Calu3 (cell line): ENCODE measurements around the gene CAV1. TPM values are rescaled to one million over a fixed set of nuclear protein-coding genes. Genes with fewer than 3 reads are reported as not detected.

ENCODE experiments used
- BruUV-seq: library from RNA; stranded (reverse); fragments of 400-500 nt; replicated peaks from 2 replicates; lab custom pipeline; 2021; lab: Mats Ljungman, UMichigan
- CTCF ChIA-PET: fragments of 300-600 bp; sonication (Branson Sonifier 250); formaldehyde crosslinking; loops from one replicate; lab custom pipeline; 2022; ENCODE audit warnings: antibody characterized with exemption; lab: Charles Lee
- DNase-seq: peaks from one replicate; pipeline ENCODE4 v3.0.0; 2022
- H3K27ac Mint-ChIP-seq: one replicate; pipeline ENCODE4 v1.8.0; 2022; ENCODE audit warnings: mixed read lengths; ENCODE audit not compliant: unreplicated experiment
- H3K27me3 Mint-ChIP-seq: one replicate; pipeline ENCODE4 v1.8.0; 2022; ENCODE audit warnings: mixed read lengths; ENCODE audit not compliant: unreplicated experiment
- H3K36me3 Mint-ChIP-seq: one replicate; pipeline ENCODE4 v1.8.0; 2022; ENCODE audit warnings: mild to moderate bottlenecking, moderate library complexity, mixed read lengths; ENCODE audit not compliant: insufficient read depth, unreplicated experiment
- H3K4me1 Mint-ChIP-seq: one replicate; pipeline ENCODE4 v1.8.0; 2022; ENCODE audit warnings: mild to moderate bottlenecking, low read depth, mixed read lengths; ENCODE audit not compliant: unreplicated experiment
- H3K4me3 Mint-ChIP-seq: one replicate; pipeline ENCODE4 v1.8.0; 2022; ENCODE audit warnings: mild to moderate bottlenecking, low read depth, moderate library complexity, mixed read lengths; ENCODE audit not compliant: unreplicated experiment
- H3K9me3 Mint-ChIP-seq: one replicate; pipeline ENCODE4 v1.8.0; 2022; ENCODE audit warnings: low read depth, mixed read lengths; ENCODE audit not compliant: unreplicated experiment
- CTCF ChIP-seq: fragments of 200-600 bp; IDR thresholded peaks from one replicate; pipeline ENCODE4 v1.8.0; 2022; ENCODE audit warnings: antibody characterized with exemption; ENCODE audit not compliant: unreplicated experiment
- intact Hi-C: fragments of 100-400 bp; cut with micrococcal nuclease; formaldehyde crosslinking; loops from one replicate; pipeline ENCODE4 v1.10.0; 2022; ENCODE audit not compliant: unreplicated experiment
- total RNA-seq: library from RNA; stranded (reverse); gene quantifications from 2 replicates; pipeline ENCODE4 v1.2.3, GENCODE V29; 2022

The CAV1 gene
- total RNA-seq, 1 experiment from 2014 or later = 15.9 TPM

GRCh38 chr7:116528008-116528789 lies 3.4 kb downstream of the CAV1 start:
- H3K36me3 Mint-ChIP-seq = peaks cover 26% of the 10 kb centered on the region
- no peak for DNase-seq
- H3K9me3 Mint-ChIP-seq = no peaks in the 10 kb centered on the region
- H3K27ac Mint-ChIP-seq = no peak overlapping the region
- TF ChIP-seq CTCF = no peak
- intact Hi-C loops = loop anchor here (5.0 to 10.0 kb wide), 5 partner anchors 44 to 277 kb away; no protein-coding TSS in a partner anchor
- BruUV-seq = no TSS peak
- H3K4me1 Mint-ChIP-seq = peaks cover 38% of the 10 kb centered on the region
- H3K4me3 Mint-ChIP-seq = no peak overlapping the region
- no peaks in the 10 kb centered on the region for H3K27me3 Mint-ChIP-seq
- CTCF ChIA-PET = interaction anchor here (0.6 kb wide), 1 partner anchor 274 kb away, joined by 7 read pairs; no protein-coding TSS in a partner anchor

GRCh38 chr7:116529250-116529649 lies 4.4 kb downstream of the CAV1 start:
- TF ChIP-seq CTCF = no peak
- intact Hi-C loops = loop anchor here (5.0 to 10.0 kb wide), 5 partner anchors 43 to 276 kb away; no protein-coding TSS in a partner anchor
- BruUV-seq = no TSS peak
- Mint-ChIP-seq H3K4me1 (peaks cover 30% of the 10 kb centered on the region), H3K27me3 (no peaks in the 10 kb centered on the region), H3K9me3 (no peaks in the 10 kb centered on the region), H3K27ac (no peak overlapping the region), H3K4me3 (no peak overlapping the region), H3K36me3 (peaks cover 26% of the 10 kb centered on the region)
- CTCF ChIA-PET = no interaction called here
- DNase-seq = no peak

- CTCF ChIA-PET = interaction anchor here (0.6 kb wide), 1 partner anchor 41 kb away, joined by 5 read pairs; no protein-coding TSS in a partner anchor
Measured at GRCh38 chr7:116530107-116530820, 5.4 kb downstream of the CAV1 start.

More at GRCh38 chr7:116530107-116530820, 5.4 kb downstream of the CAV1 start:
- BruUV-seq = no TSS peak
- no peak for TF ChIP-seq CTCF
- Mint-ChIP-seq H3K4me3 (no peak overlapping the region), H3K36me3 (peaks cover 17% of the 10 kb centered on the region), H3K4me1 (peaks cover 20% of the 10 kb centered on the region), H3K27ac (no peak overlapping the region), H3K9me3 (no peaks in the 10 kb centered on the region), H3K27me3 (no peaks in the 10 kb centered on the region)
- intact Hi-C loops = no loop called here
- DNase-seq = no peak
